Measurements from ENCODE around the gene PRH2. TPM values are rescaled to one million over a fixed set of nuclear protein-coding genes. Genes with fewer than 3 reads are reported as not detected.

The PRH2 gene
- total and polyA plus RNA-seq, 2 experiments from 2014 or later = 0.36 to 0.69 TPM

DNA sequence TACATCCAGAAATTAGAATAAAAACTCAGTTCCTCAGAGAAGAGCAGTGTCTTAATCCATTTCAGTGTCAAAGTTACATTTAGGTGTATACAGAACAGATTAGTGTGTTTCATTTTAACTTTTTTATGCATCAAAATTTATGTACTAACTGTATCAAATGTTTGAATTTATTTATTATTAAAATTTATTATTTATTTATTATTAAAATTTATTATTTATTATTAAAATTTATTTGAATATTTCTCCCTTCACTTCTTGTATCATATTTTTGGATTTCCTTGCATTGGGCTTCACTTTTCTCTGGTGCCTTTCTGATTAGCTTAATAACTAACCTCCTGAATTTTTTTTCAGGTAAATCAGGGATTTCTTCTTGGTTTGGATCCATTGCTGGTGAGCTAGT lies 12.3 kb downstream of the PRH2 start (continued):
- TF ChIP-seq, protein P1, sequence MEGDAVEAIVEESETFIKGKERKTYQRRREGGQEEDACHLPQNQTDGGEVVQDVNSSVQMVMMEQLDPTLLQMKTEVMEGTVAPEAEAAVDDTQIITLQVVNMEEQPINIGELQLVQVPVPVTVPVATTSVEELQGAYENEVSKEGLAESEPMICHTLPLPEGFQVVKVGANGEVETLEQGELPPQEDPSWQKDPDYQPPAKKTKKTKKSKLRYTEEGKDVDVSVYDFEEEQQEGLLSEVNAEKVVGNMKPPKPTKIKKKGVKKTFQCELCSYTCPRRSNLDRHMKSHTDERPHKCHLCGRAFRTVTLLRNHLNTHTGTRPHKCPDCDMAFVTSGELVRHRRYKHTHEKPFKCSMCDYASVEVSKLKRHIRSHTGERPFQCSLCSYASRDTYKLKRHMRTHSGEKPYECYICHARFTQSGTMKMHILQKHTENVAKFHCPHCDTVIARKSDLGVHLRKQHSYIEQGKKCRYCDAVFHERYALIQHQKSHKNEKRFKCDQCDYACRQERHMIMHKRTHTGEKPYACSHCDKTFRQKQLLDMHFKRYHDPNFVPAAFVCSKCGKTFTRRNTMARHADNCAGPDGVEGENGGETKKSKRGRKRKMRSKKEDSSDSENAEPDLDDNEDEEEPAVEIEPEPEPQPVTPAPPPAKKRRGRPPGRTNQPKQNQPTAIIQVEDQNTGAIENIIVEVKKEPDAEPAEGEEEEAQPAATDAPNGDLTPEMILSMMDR (conservative IDR thresholded peaks at IDR 0.05; ENCODE audit: low read depth in 2 of 2) = no peak
- no peak for TF ChIP-seq EZH2phosphoT487 (IDR thresholded peaks at IDR 0.05; ENCODE audit: unreplicated experiment)

DNA sequence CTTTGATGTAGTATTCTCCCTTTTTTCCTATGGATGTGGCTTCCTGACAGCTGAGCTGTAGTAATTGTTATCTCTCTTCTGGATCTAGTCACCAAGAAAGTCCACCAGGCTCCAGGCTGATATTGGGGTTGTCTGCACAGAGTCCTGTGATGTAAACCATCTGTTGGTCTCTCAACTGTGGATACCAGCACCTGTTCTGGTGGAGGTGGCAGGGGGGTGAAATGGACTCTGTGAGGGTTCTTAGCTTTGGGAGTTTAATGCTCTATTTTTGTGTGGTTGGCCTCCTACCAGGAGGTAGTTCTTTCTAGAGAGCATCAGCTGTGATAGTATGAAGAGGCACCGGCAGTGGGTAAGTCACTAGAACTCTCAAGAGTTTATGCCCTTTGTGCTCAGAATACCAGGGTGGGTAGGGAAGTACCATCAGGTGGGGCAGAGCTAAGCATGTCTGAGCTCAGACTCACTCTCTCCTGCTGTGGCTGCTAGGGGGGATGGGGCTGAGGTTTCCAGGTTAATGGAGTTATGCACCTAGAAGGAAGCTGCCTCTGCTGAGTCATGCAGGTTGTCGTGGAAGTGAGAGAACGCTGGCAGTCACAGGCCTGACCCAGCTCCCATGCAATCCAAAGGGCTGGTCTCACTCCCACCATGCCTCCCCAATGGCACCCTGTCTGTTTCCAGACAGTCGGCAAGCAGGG lies 13.0 kb downstream of the PRH2 start:
- peaks cover 3% of the 10 kb centered on the region for H3K27me3 Mint-ChIP-seq (ENCODE audit: insufficient read depth, low read depth, poor library complexity)
- Histone ChIP-seq H4K20me1 (replicated peaks; ENCODE audit: insufficient read depth) (no peaks in the 10 kb centered on the region), H3K4me1 (ENCODE audit: insufficient read depth) (no peaks in the 10 kb centered on the region), H3K27me3 (ENCODE audit: insufficient read depth) (no peaks in the 10 kb centered on the region), H3K4me2 (no peak overlapping the region), H3K27ac (ENCODE audit: low read depth) (no peak overlapping the region), H3K36me3 (ENCODE audit: insufficient read depth) (peaks cover 12% of the 10 kb centered on the region), H2AFZ (no peak overlapping the region), H3K9me2 (ENCODE audit: insufficient read depth) (no peaks in the 10 kb centered on the region), H3F3A (replicated peaks; ENCODE audit: low read depth) (no peaks in the 10 kb centered on the region), H3K4me3 (no peak overlapping the region), H3K79me2 (replicated peaks; ENCODE audit: insufficient read depth) (no peaks in the 10 kb centered on the region)
- peaks cover 43% of the 10 kb centered on the region for H3K9me3 Mint-ChIP-seq
- peak overlapping the region; percentile 89 for H3K27ac Mint-ChIP-seq
- DNase-seq (ENCODE audit: low spot score) (peak; percentile 34), ATAC-seq (peak; percentile 80)
- H3K4me1 Mint-ChIP-seq = peaks cover 19% of the 10 kb centered on the region
- H3K4me3 Mint-ChIP-seq = no peak overlapping the region
- H3K36me3 Mint-ChIP-seq (ENCODE audit: low read depth) = peaks cover 41% of the 10 kb centered on the region
- TF ChIP-seq EZH2 (IDR thresholded peaks at IDR 0.05; ENCODE audit: low read depth, unreplicated experiment) = no peak
- TF ChIP-seq, protein P2, sequence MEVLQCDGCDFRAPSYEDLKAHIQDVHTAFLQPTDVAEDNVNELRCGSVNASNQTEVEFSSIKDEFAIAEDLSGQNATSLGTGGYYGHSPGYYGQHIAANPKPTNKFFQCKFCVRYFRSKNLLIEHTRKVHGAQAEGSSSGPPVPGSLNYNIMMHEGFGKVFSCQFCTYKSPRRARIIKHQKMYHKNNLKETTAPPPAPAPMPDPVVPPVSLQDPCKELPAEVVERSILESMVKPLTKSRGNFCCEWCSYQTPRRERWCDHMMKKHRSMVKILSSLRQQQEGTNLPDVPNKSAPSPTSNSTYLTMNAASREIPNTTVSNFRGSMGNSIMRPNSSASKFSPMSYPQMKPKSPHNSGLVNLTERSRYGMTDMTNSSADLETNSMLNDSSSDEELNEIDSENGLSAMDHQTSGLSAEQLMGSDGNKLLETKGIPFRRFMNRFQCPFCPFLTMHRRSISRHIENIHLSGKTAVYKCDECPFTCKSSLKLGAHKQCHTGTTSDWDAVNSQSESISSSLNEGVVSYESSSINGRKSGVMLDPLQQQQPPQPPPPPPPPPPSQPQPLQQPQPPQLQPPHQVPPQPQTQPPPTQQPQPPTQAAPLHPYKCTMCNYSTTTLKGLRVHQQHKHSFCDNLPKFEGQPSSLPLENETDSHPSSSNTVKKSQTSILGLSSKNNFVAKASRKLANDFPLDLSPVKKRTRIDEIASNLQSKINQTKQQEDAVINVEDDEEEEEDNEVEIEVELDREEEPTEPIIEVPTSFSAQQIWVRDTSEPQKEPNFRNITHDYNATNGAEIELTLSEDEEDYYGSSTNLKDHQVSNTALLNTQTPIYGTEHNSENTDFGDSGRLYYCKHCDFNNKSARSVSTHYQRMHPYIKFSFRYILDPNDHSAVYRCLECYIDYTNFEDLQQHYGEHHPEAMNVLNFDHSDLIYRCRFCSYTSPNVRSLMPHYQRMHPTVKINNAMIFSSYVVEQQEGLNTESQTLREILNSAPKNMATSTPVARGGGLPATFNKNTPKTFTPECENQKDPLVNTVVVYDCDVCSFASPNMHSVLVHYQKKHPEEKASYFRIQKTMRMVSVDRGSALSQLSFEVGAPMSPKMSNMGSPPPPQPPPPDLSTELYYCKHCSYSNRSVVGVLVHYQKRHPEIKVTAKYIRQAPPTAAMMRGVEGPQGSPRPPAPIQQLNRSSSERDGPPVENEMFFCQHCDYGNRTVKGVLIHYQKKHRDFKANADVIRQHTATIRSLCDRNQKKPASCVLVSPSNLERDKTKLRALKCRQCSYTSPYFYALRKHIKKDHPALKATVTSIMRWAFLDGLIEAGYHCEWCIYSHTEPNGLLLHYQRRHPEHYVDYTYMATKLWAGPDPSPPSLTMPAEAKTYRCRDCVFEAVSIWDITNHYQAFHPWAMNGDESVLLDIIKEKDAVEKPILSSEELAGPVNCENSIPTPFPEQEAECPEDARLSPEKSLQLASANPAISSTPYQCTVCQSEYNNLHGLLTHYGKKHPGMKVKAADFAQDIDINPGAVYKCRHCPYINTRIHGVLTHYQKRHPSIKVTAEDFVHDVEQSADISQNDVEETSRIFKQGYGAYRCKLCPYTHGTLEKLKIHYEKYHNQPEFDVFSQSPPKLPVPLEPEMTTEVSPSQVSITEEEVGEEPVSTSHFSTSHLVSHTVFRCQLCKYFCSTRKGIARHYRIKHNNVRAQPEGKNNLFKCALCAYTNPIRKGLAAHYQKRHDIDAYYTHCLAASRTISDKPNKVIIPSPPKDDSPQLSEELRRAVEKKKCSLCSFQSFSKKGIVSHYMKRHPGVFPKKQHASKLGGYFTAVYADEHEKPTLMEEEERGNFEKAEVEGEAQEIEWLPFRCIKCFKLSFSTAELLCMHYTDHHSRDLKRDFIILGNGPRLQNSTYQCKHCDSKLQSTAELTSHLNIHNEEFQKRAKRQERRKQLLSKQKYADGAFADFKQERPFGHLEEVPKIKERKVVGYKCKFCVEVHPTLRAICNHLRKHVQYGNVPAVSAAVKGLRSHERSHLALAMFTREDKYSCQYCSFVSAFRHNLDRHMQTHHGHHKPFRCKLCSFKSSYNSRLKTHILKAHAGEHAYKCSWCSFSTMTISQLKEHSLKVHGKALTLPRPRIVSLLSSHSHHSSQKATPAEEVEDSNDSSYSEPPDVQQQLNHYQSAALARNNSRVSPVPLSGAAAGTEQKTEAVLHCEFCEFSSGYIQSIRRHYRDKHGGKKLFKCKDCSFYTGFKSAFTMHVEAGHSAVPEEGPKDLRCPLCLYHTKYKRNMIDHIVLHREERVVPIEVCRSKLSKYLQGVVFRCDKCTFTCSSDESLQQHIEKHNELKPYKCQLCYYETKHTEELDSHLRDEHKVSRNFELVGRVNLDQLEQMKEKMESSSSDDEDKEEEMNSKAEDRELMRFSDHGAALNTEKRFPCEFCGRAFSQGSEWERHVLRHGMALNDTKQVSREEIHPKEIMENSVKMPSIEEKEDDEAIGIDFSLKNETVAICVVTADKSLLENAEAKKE (CRISPR knock-in tag; IDR thresholded peaks at IDR 0.05) = no peak
- TF ChIP-seq, protein P3, sequence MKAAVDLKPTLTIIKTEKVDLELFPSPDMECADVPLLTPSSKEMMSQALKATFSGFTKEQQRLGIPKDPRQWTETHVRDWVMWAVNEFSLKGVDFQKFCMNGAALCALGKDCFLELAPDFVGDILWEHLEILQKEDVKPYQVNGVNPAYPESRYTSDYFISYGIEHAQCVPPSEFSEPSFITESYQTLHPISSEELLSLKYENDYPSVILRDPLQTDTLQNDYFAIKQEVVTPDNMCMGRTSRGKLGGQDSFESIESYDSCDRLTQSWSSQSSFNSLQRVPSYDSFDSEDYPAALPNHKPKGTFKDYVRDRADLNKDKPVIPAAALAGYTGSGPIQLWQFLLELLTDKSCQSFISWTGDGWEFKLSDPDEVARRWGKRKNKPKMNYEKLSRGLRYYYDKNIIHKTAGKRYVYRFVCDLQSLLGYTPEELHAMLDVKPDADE (IDR thresholded peaks at IDR 0.05) = no peak
- no peak for TF ChIP-seq STAT1 (IDR thresholded peaks at IDR 0.05; ENCODE audit: unreplicated experiment)
- TF ChIP-seq, protein P1 (conservative IDR thresholded peaks at IDR 0.05; ENCODE audit: low read depth in 2 of 2) = no peak
- TF ChIP-seq EZH2phosphoT487 (IDR thresholded peaks at IDR 0.05; ENCODE audit: unreplicated experiment) = no peak
- TF ChIP-seq, protein P4, sequence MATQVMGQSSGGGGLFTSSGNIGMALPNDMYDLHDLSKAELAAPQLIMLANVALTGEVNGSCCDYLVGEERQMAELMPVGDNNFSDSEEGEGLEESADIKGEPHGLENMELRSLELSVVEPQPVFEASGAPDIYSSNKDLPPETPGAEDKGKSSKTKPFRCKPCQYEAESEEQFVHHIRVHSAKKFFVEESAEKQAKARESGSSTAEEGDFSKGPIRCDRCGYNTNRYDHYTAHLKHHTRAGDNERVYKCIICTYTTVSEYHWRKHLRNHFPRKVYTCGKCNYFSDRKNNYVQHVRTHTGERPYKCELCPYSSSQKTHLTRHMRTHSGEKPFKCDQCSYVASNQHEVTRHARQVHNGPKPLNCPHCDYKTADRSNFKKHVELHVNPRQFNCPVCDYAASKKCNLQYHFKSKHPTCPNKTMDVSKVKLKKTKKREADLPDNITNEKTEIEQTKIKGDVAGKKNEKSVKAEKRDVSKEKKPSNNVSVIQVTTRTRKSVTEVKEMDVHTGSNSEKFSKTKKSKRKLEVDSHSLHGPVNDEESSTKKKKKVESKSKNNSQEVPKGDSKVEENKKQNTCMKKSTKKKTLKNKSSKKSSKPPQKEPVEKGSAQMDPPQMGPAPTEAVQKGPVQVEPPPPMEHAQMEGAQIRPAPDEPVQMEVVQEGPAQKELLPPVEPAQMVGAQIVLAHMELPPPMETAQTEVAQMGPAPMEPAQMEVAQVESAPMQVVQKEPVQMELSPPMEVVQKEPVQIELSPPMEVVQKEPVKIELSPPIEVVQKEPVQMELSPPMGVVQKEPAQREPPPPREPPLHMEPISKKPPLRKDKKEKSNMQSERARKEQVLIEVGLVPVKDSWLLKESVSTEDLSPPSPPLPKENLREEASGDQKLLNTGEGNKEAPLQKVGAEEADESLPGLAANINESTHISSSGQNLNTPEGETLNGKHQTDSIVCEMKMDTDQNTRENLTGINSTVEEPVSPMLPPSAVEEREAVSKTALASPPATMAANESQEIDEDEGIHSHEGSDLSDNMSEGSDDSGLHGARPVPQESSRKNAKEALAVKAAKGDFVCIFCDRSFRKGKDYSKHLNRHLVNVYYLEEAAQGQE (IDR thresholded peaks at IDR 0.05; ENCODE audit: unreplicated experiment) = no peak
- no peak for TF ChIP-seq ZNF114 (CRISPR knock-in tag; IDR thresholded peaks at IDR 0.05)

All from GM23338 (cell line).